GM18909 (cell line): ENCODE data around the gene PPP1CC.
"Not testable (repeated sequence)": the region's sequence is repeated elsewhere in the genome, so short reads cannot be mapped to it uniquely, and the experiment has no call there.

Source experiments
- ATAC-seq: cut with Tn5 transposase; IDR thresholded peaks from one replicate; pipeline ENCODE4 v1.9.1; 2021; ENCODE audit warnings: mild to moderate bottlenecking; ENCODE audit not compliant: unreplicated experiment, poor library complexity

PPP1CC gene

DNA sequence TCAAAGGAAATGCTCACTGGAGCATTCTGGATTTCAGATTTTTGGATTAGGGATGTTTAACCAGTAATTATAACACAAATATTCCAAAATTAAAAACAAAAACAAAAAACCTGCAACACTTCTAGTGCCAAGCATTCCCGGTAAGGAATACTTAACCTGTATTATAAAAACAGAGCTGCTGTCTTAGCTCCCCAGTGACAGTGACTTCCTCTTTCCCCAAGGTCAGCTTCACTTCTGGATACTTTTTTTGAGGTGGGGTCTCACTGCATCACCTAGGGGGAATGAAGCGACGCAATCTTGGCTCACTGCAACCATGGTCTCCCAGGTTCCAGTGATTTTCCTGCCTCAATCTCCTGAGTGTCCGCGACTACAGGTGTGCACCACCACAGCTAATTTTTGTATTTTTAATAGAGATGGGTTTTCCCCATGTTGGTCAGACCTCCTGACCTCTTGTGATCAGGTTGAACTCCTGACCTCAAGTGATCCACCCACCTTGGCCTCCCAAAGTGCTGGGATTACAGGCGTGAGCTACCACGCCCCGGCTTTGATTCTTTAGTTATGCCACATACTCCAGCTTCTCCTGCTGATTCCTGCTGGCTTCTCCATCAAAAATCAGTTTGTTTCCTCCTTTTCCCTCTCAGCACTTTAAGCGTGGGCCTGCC, 15.9 kb downstream of the PPP1CC start:
- ATAC-seq: no peak

DNA sequence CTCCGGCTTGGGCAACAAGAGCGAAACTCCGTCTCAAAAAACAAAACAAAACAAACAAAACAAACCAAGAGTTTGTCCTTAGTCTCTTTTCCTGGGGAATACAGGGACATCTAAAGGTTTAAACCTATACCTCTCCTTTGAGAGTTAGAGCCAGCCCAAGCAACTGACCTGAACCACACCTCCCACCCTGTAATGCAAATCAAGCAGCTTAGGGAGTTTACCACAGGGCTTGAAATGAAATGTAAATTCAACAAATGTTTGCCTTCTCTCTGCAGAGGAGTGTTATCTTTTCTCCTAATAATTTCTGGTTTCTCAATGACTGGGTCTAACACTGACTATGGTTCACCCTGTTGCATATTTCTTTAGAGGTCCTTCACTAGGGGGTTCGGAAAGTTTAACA, 16.7 kb downstream of the PPP1CC start:
- no peak for ATAC-seq

DNA sequence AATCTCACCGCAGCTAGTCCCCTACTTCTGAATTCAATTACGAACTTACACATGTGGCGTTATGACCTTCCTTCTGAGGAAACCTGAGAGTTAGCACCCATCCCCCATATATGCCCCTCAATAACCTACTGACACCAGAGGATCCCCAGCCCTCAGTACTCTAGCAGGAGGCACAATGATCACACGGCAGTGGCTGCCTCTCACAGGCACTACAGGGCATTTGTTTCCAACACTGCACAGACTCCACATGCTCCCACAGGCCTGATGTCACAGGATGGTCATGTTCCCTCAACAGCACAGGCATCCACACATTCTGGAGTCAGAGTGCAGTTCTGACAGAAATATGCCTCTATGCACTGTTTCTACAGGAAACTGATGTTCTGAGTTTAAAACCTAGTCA, 17.4 kb downstream of the PPP1CC start:
- ATAC-seq: no peak

DNA sequence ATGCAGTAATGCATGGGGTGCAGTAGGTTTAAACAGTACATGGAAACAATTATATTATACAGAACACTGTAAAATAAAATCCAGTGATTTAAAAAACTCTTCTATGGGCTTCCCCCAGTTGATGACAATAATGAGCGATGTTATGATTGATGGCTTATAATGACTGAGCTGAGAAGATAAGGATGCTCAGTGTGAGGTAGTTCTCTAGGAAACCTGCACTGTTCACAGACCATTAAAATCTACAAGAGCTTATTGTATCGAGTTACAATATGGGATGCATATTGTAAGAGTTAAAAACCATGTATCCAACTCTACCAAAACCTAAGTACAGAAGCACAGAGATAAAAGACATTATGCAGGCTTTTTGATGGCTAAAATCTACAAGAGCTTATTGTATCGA, 19.8 kb downstream of the PPP1CC start:
- ATAC-seq: not testable (repeated sequence)

DNA sequence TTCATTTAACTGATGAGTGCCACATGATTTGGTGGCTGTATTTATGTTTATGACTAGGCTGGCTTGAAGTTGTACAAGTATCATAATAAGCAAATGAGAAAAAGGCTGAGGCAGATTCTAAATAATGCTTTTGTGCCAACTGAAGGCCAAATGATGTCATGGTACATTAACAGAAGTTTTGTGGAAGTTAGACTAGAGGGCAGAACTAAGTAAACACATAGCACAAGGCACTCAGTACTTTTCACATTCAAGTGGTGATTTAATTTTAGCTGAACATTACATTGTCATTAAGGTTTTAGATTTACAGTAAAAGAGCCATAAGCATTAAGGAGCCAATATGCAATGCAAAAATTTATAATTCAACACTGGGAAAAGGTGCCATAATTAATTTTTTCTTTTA, 21.1 kb downstream of the PPP1CC start:
- ATAC-seq: no peak

DNA sequence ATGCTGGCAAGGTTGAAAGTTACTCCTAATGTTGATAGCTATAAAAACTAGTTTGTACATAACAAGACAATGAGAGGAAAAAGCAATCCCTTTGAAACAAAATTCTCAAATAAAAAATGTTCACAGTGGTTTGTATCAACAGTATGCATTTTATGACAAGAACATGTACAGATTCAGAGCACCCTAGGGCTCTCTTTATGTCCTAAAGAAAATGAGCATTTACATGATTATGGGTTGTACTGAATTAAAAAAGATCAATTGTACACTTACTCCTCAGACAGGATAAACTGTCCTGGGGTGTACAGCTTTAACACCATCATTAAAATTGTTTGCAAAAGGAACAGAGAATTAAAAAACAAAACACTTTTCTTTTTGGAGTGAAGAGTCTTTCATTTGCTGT, 22.2 kb downstream of the PPP1CC start:
- ATAC-seq: no peak

DNA sequence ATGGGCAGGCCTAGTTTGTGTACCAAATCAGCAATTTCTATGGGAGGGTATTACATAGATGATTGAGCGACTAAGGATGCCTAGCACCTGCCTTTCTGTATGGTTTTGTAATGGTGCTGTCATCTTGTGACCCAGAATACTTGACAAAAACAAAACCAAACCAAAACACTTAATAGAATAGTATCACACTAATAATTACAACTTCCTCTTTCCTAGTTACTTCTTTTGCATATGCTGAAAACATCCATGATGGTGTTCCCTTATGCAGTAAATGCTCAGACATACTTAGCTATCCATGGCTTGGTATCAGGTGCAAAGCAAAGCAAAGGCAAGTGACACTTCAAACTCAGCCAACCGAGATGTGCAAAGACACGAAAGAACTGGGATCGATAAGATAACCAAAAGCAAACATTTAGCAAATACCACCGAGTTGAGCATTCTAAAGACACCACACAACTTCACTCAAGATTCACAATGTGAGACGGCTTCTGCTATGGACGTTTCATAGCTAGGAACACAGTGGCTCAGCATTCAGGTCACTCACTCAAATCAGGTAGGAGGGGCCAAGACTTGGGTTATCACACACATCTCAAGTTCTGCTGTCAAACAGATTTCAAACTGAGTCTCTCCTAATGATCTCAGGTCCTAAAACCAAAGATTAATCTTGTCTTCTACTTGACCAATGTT, 24.3 kb downstream of the PPP1CC start:
- ATAC-seq: no peak

DNA sequence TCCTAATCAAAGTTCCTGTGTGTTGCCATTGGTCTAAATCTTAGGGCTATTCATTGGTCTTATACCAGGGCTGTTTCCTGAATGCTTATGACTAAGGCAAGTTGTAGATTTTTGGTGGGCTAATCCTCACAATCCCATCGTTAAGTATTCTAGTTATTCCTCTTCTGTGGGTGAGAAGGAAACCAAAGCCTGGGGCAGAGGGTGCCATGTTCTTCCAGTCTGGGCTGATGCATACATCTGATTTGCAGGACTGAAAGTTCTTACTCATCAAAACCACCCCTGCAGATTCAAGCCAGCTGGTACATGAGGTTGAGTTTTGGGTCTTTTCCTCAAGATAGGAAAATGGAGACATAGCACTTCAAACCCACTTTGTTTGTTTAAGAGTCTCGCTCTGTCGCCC, 25.7 kb downstream of the PPP1CC start:
- ATAC-seq: no peak

DNA sequence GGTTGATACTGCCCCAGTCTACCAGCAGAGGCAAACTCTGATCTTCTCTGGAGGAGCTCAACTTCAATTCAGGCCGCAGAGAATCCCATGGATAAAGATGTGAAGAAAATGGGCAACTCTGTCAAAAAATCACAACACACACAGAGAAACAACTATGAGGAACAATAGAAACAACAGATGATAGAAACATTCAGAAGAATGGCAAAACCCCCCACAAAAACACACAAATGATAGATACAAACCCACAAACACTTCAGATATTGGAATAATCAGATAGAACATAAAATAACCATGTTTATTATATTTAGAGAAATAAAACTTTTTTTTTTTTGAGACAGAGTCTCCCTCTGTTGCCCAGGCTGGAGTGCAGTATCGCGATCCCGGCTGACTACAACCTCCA, 33.8 kb downstream of the PPP1CC start:
- ATAC-seq: no peak

DNA sequence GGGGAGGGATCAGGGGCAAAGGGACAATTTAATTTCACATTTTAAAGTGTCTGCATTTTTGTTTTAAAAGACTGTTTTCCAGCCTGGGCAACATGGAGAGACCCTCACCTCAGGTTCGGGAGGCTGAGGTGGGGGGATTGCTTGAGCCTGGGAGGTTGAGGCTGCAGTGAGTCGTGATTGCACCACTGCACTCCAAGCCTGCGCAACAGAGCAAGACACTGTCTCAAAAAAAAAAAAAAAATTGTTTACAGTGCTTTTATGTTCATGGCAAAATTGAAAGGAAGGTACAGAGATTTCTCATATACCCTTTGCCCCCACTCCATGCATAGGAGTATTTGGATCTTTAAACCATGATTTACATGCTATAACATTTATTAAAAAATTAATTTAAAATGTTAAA, 37.4 kb downstream of the PPP1CC start:
- ATAC-seq: no peak

DNA sequence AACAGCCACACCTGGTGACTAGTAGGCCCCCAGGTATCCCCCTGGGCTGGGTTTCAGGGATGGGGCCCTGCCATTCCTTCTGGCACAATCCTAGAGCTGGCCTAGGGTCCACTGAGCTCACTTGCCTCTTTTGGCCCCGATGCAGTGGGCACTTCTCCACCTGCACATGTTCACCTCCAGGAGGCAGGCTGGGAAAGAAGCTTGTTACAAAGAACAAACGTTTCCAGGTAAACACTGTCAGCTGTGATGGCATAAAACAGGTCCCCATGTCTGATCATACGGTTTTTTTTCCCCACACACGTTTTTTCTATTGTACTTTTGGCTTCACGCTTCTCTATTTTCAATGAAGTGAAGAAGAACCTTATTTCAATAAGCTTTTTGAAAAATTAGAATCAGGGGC, 37.9 kb downstream of the PPP1CC start:
- ATAC-seq: no peak

DNA sequence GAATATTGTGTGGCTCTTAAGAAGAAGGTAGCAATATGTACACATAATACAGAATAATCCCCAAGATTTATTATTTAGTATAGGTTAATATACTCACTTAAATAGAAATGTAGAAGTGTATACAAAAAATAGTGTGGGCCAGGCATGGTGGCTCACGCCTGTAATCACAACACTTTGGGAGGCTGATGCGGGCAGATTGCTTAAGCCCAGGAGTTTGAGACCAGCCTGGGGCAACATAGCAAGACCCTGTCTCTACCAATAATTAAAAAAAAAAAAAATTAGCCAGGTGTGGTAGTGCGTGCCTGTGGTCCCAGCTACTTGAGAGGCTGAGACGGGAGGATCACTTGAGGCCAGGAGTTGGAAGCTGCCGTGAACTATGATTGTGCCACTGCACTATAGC, 38.5 kb downstream of the PPP1CC start:
- no peak for ATAC-seq

DNA sequence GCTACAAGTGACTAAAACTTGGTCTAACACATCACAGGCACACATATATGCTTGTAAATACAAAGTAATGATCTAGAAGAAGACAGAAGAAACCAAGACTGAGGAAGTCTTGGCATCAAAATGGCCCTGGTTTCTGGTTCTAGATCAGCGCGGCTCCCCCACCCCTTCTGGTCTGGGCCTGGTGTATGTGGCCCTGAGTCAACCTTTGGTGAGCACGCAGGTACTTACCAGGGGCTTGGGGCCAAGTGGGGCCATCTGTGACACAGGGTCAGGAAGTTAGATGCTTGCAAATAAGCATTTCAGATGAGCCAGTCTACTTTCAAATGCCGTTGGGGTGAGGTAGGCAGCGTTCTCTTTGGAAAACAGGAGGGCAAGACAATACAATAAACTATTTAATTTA, 40.6 kb downstream of the PPP1CC start:
- ATAC-seq: no peak

DNA sequence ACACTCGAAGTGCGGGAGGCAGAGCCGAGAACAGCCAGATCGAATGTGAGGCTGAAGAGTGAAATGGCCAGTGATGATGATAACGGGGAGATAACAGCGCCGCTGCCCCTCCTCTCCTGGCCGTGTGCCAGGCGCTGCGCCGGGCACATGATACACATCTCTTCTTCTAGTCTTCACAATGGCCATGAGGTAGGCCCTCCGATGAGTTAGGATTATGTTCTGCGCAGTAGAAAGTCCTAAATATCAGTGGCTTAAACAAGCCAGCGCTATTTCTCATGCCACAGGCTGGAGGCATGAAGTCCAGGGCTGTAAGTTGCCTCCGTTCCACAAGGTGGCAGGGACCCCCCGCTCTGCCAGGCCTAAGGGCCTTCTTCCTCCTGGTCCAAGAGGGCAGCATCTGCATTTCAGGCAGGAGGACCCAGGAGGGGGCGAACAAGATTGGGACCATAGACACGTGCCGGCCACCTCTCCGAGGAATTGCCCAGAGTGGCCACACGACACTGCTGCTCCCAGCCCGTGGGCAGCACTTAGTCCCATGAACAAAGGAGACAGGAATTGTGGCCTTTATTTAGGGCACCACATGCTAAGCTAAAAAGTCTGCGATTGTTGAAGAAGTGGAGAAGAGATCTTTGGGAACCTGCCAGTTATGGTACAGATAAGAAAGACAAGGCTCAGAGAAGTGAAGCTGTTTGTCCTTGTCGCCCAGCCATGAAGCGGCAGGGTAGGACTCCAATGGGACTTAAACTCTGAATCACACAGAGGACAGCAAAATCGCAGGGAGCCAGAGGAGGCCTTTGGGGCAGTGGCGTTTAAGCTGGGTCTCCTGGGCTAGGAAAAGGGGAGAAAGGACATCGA, 42.9 kb downstream of the PPP1CC start:
- no peak for ATAC-seq

DNA sequence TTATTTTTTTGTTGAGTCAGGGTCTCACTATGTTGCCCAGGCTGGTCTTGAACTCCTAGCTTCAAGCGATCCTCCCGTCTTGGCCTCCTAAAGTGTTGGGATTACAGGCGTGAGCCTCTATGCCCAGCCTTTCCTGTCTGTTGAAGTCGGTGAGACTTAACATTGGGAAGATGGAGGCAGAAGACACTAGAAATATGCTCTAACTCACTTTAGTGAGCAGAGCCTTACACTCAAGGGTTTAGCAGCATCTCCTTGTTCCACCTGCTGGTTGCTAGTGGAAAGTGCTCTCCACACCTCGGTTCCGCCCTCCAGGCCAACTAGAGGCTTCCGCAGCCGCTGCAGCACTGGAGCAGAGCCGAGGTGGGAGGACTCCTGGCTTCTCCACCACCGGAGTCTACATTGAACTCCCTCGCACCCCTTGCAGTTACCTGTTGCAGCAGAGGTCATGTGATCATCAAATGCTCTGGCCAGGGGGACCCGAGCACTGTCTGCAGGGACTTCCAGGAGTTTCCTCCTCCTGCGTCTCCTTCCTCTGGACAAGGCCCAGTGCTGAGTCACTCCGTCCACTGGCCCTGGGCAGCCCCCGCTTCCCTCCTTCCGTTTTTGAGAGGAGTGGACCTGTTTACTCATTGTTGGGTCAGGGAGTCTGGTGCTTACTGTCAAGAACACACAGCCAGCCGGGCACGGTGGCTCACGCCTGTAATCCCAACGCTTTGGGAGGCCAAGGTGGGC, 44.4 kb downstream of the PPP1CC start:
- ATAC-seq: peak; percentile 81

DNA sequence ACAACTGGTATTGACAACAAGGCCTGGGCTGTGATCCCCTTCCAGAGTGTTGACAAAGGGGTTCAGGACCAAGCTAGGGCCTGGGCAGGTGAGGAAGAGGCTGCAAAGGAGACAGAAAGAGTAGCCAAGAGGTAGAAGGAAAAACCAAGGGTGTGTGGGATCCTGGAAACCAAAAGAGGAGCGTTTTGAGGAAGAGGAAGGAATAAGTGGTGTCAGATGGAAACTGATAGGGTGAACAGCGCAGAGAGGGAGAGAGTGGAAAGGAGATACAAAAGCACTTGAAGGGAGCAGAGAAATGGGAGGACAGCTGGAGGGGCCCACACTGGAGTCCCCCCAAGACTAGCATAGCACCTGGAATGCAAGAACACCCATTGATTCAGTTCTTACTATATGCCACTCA, 45.5 kb downstream of the PPP1CC start:
- no peak for ATAC-seq

DNA sequence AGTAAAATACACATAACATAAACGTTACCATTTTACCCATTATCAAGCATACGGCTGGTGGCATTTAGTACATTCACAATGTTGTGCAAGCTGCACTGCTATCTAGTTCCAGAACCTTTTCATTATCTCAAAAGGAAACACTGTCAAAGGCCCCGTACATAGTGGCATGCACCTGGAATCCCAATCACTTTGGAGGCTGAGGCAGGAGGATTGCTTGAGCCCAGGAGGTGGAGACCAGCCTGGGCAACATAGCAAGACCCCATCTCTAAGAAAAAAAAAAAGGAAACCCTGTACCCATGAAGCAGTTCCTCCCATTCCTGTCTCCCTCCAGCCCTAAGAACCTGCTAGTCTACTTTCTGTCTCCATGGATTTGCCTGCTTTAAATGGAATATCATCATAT, 46.4 kb downstream of the PPP1CC start:
- ATAC-seq: no peak

DNA sequence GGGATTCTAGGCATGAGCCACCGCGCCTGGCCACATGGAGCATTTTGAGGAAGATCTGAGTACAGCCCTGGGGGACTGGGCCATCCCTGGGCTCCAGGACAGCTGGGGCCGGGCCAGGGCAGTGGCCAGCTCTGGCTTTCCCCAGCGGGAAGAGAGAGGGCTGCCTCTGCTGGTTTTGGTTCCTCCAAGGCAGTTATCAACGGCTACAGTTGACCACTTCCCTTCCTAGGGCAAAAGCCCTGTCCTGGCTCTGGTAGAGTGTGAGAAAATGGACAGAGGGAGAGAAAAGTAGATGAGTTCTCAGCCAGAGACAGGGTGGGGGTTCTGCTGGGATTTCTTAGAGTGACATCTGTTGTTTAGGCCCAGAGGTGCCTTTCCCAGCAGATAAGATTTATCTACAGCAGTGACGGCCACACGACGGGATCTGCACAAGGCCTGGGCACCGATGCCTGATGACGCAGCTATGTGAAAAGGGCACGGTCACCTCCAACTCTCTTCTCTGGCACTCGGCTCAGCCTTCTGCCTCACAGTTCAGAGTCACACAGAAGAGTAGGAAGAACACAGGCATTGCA, 48.3 kb downstream of the PPP1CC start:
- no peak for ATAC-seq

DNA sequence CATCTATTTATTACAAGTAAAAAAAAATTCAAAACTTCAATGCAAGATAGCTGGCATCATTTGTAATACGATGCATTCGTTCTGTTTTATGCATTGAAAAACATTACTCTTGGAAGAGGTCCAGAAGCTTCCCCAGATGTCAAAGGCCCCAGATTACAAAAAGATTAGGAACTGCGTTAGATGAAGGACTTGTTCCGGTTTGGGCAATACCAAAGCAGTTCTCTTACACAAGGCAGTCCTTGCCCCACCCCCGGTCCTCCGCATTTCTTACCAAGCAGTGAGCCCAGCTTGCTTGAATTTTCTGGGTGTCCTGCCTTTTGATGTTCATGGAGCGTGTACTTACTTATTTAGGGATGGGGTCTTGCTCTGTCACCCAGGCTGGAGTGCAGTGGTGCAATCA, 49.0 kb downstream of the PPP1CC start:
- ATAC-seq: no peak

DNA sequence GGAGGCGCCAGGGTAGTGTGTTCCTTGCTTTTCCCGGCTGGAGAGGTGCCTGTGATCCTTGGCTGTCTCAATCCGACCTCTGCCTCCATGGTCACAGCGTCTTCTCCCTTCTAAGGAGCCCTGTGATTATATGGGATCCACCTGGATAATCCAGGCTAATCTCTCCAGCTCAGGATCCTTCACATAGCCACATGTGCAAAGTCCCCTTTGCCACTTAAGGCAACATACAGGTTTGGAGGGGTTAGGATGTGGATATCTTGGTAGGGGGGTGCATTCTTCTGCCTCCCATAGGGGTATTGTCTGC, 52.6 kb downstream of the PPP1CC start:
- ATAC-seq: no peak
